ENCODE data around the gene TANK. TPM values are rescaled to one million over a fixed set of nuclear protein-coding genes. Genes with fewer than 3 reads are reported as not detected.
"Not testable (repeated sequence)": the region's sequence is repeated elsewhere in the genome, so short reads cannot be mapped to it uniquely, and the experiment has no call there.

The TANK gene
- total RNA-seq, 1 experiment from 2014 or later, result 64.5 TPM

DNA sequence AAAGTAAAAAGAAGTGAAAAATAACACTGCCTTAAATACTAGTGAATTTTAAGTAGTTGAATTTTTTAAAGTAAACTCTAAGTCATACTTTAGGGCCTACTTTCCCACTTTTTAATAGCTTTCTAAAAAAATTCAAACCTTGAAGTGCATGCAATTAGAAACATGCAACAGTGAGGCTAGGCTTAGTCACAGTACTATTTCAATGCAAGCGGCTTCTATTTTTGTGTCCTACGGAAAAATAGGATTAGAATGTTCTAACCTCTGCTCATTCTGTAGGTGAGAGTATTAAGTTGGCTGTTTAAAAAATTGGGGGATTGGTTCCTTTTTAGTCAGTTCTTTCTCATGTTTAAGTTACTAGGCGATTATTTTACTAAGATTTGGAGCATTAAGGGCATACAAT is 108.9 kb downstream of the TANK start:
- DNase-seq (ENCODE audit: low read depth), result no peak

DNA sequence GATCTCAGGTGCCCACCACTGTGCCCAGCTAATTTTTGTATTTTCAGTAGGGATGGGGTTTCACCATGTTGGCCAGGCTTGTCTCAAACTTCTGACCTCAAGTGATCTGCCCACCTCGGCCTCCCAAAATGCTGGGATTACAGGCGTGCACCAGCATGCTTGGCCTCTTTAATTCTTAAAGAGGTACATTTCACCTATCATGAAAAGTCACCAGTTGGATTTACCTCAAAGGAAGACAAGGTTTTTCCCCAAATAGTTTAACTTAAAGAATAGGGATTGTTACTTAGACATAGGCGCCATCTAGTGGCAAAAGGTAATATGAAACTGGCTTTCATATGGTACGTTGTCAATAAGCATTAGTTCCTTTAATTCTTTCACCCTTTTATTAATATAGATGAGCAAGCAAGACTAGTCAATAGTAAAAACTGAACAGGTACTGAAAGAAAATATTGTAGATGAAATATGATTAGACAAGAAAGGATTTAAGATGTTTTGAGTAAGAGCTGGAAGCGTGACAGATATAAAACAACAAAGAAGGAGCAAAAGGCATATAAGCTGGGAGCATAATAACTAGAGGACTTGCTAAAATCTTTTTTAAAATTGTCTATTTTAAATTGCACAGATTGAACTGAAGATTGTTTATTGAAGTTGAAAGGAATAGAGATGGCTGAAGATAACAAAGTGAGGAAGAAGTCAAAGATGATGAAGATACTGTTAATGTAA is 113.0 kb downstream of the TANK start:
- peak; percentile 52 for DNase-seq (ENCODE audit: low read depth)

DNA sequence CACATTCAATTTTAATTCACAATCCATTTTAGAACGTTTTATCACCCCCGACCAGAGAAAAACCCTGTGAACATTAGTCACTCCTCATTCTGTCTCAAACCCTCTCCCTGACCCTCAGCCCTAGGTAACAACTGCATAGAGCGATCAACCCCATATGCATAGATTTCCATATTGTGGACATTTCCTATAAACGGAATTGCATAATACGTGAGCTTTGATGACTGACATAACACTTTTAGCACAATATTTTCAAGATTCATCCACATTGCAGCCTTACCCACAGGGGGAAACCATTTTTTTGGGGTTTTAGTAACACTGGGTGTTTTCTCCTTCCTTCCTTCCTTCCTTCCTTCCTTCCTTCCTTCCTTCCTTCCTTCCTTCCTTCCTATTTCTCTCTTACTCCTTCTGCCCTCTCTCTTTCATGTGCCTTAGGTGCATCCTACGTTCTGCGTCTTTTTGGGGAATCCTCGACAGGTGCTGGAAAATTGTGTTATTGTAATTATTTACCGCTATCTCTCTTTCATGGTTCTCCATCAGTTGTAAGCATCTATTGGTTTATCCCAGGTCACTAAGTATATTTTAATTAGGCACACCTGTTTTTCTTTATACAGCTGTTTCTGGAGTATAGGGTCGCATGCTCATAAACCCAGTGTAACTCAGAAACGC is 118.5 kb downstream of the TANK start:
- peak; percentile 2 for DNase-seq (ENCODE audit: low read depth)

DNA sequence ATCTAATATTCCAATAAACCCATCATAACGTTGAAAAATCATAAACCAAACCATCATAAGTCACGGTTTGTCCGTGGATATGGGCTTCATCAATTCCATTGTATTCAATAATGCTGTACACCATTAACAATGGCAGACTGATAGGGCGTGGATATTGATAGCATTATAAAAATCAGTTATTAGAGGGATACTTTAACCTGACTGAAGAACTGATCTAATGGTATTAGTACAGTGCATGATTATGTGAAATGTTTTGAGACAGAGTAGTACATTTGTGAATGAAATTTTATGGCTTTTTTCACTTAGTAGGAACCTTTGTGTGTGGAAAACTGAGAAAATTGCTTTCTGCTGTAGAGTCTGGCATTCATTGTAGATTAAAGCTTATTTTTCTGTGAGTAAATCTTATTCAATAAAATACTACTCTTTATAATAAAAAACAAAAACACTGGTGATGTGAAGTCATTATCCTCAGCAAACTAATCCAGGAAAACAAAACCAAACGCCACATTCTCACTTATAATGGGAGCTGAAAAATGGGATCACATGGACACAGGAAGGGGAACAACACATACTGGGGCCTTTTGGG is 119.1 kb downstream of the TANK start:
- not testable (repeated sequence) for DNase-seq (ENCODE audit: low read depth)

DNA sequence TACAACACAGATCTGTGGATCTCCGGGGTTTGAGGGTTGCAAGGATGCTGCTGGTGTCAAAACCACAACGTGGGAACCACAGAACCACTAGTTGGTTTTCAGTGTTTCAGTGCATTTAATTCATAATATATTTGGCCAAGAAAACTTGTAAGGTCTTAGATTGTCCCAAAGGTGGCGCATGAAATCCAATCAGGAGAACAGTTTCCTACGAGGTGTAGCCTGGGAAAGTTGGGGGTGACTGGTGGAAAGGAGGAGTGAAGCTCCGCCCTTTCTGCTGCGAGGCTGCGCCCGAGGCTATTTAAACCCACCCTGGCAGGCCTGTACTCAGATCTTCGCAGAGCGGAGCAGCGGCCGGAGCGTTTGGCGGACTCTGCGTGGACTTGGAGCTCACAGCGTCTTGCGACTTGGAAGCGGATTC is 120.7 kb downstream of the TANK start:
- DNase-seq (ENCODE audit: low read depth), result peak; percentile 34

DNA sequence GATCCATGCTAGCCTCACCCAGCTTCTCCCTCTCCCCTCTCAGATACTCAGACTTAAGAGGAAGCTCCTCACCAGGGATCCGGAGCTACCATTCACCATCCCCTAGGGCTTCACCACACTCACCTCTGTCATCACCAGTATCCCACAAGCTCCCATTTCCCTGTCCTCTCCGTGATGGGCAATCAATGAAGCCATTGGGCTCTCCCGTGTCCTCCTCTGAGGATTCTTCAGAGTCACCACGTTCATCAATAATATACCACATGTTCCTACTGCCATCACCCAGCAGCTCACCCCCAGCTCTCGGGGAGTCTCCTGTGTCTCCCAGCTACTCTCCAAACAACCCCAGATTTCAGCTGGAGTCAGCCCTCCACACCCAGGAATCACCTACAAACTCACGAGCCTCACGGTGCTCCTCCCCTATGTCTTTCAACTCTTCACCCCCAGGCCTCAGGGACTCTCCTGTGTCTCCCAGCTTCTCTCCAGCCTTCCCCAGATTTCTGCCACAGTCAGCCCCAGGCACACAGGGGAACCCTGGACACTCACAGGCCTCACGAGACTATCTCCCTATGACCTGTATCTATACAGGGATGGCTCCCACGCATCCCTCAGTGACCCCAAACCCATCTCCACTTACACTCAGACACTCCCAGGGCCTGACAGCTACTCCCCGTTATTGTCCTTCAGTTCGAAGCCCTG is 121.5 kb downstream of the TANK start:
- not testable (repeated sequence) for DNase-seq (ENCODE audit: low read depth)

DNA sequence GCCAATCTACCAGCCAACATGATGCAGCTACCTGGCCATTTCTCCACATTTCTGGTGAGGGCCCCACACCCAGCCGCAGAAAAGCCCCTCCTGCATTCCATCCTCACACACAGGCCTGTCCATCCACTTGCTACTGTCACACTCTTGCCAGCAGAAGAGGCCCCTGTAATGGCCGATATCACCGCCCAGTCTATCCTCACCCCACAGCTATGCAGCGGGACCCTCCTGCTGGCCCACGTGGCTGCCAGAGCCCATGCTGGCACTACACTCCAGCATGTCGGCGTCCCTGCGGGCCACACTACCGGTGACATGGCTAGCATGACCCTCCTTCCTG is 122.0 kb downstream of the TANK start:
- DNase-seq (ENCODE audit: low read depth), result not testable (repeated sequence)

DNA sequence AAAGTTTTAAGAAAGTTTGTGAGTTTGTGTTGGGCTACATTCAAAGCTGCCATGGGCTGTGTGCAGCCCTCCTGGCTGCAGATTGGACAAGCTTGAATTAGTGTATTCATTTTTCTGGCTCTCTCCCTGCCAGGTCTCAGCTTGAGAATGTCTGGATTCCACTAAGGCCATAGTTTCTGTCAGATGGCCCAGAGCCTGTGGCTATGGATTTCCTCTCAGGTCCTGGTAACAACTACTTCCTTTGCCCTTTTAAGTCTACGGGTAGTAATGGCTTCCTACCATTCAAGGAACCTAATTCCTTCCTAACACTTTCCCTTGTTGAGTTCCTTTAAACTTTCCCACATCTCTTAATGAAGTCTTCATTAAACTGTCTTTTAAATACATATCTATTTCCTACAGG is 123.7 kb downstream of the TANK start:
- DNase-seq (ENCODE audit: low read depth), result no peak

Other genes with a start within 250 kb of the TANK start
- 147 and 149 TPM in 2 replicates for gene PSMD14, start 148.0 kb downstream of the TANK start, total RNA-seq (2014; rRNA removed)

Data from LHCN-M2 (cell line).